Measurements from ENCODE around the gene EFCC1.

The EFCC1 gene

GRCh38 chr3:129014148-129014547, 13.0 kb downstream of the EFCC1 start:
- H3K4me3 ChIP-seq (ENCODE audit: low read depth, low read length): no peak overlapping the region
- no peak for TF ChIP-seq CTCF (IDR thresholded peaks at IDR 0.05; ENCODE audit: control insufficient read depth, extremely low read depth, insufficient read depth)
- no peak for DNase-seq (ENCODE audit: low read depth)

GRCh38 chr3:129014793-129015345, 13.8 kb downstream of the EFCC1 start:
- TF ChIP-seq CTCF (IDR thresholded peaks at IDR 0.05; ENCODE audit: control insufficient read depth, extremely low read depth, insufficient read depth): no peak
- no peak for DNase-seq (ENCODE audit: low read depth)
- no peak overlapping the region for H3K4me3 ChIP-seq (ENCODE audit: low read depth, low read length)

GRCh38 chr3:129015388-129016105, 14.4 kb downstream of the EFCC1 start:
- no peak for DNase-seq (ENCODE audit: low read depth)

GRCh38 chr3:129016356-129016719, 15.2 kb downstream of the EFCC1 start:
- no peak for DNase-seq (ENCODE audit: low read depth)
- no peak overlapping the region for H3K4me3 ChIP-seq (ENCODE audit: low read depth, low read length)

More at GRCh38 chr3:129015388-129016105, 14.4 kb downstream of the EFCC1 start:
- no peak for TF ChIP-seq CTCF (IDR thresholded peaks at IDR 0.05; ENCODE audit: control insufficient read depth, extremely low read depth, insufficient read depth)
- H3K4me3 ChIP-seq (ENCODE audit: low read depth, low read length): no peak overlapping the region

GRCh38 chr3:129016720-129017483, 15.8 kb downstream of the EFCC1 start:
- no peak for DNase-seq (ENCODE audit: low read depth)
- no peak for TF ChIP-seq CTCF (IDR thresholded peaks at IDR 0.05; ENCODE audit: control insufficient read depth, extremely low read depth, insufficient read depth)
- H3K4me3 ChIP-seq (ENCODE audit: low read depth, low read length): no peak overlapping the region

More at GRCh38 chr3:129016356-129016719, 15.2 kb downstream of the EFCC1 start:
- TF ChIP-seq CTCF (IDR thresholded peaks at IDR 0.05; ENCODE audit: control insufficient read depth, extremely low read depth, insufficient read depth): no peak

GRCh38 chr3:129017484-129017899, 16.4 kb downstream of the EFCC1 start:
- no peak overlapping the region for H3K4me3 ChIP-seq (ENCODE audit: low read depth, low read length)
- no peak for TF ChIP-seq CTCF (IDR thresholded peaks at IDR 0.05; ENCODE audit: control insufficient read depth, extremely low read depth, insufficient read depth)
- no peak for DNase-seq (ENCODE audit: low read depth)

Measured in LNCaP clone FGC (cell line).